HCT116 (cell line): Measurements from ENCODE around the gene GRIK4. TPM values are rescaled to one million over a fixed set of nuclear protein-coding genes. Genes with fewer than 3 reads are reported as not detected.

Source experiments
- ATAC-seq: fragments of 200-7000 bp; cut with Tn5 transposase; 2 replicates; pipeline ENCODE4 v1.9.1; 2020; ENCODE audit warnings: mild to moderate bottlenecking, moderate library complexity
- BruUV-seq: library from RNA; stranded (reverse); fragments of 400-500 nt; replicated peaks from 2 replicates; lab custom pipeline; 2021; lab: Mats Ljungman, UMichigan
- CTCF ChIA-PET: fragments of 300-600 bp; sonication (Branson Sonifier 250); formaldehyde crosslinking; loops from one replicate; lab custom pipeline; 2021; ENCODE audit warnings: antibody characterized with exemption; lab: Charles Lee
- POLR2A ChIA-PET: fragments of 300-600, 350-600 bp; sonication (Branson Sonifier 250); formaldehyde crosslinking; loops from one replicate; lab custom pipeline; 2021; ENCODE audit warnings: antibody characterized with exemption; lab: Charles Lee
- RAD21 ChIA-PET, 2 experiments: fragments of 300-600 bp; sonication (Branson Sonifier 250); formaldehyde crosslinking; loops; one replicate each; lab custom pipeline; 2023; ENCODE audit warnings: low total read pairs in 2 of 2; ENCODE audit not compliant: uncharacterized antibody in 2 of 2, unreplicated experiment in 2 of 2, low non-redundant PET in 1 of 2; lab: Charles Lee
- DNase-seq: peaks from one replicate; pipeline ENCODE4 v3.0.0-alpha.2; 2010; ENCODE audit warnings: low read depth, low spot score
- H2AFZ ChIP-seq: fragments of 200-600 bp; shearing (Covaris generic), sonication (generic); 2 replicates; pipeline ENCODE4 v1.6.1; 2017; ENCODE audit warnings: low read depth, mixed run types, mixed read lengths, antibody characterized with exemption, low read length; ENCODE audit not compliant: poor library complexity, severe bottlenecking
- H3K27ac ChIP-seq: 2 replicates; pipeline ENCODE4 v1.5.1; 2012; ENCODE audit warnings: low read depth, low read length
- H3K27me3 ChIP-seq: fragments of 200-600 bp; sonication (generic); 2 replicates; pipeline ENCODE4 v1.6.1; 2016; ENCODE audit warnings: mixed run types, low read length, mixed read lengths; ENCODE audit not compliant: insufficient read depth
- H3K36me3 ChIP-seq, 2 experiments: fragments of 200-500 bp in 1 of 2; fragments of 200-600 bp in 1 of 2; sonication (Bioruptor generic) in 1 of 2; sonication (generic) in 1 of 2; 2 replicates each; pipeline versions ENCODE4 v1.5.1 to v1.6.1; 2014 to 2016; ENCODE audit warnings: low read length in 2 of 2, inconsistent platforms in 1 of 2, mixed read lengths in 1 of 2, mixed run types in 1 of 2; ENCODE audit not compliant: insufficient read depth in 2 of 2, control insufficient read depth in 1 of 2
- H3K4me1 ChIP-seq, 2 experiments: fragments of 200-600 bp in 1 of 2; sonication (generic) in 1 of 2; 2 replicates each; pipeline versions ENCODE4 v1.5.1 to v1.6.1; 2012 to 2017; ENCODE audit warnings: low read length in 2 of 2, inconsistent platforms in 1 of 2, mild to moderate bottlenecking in 1 of 2, mixed read lengths in 1 of 2, mixed run types in 1 of 2, moderate library complexity in 1 of 2; ENCODE audit not compliant: insufficient read depth in 2 of 2, control insufficient read depth in 1 of 2
- H3K4me2 ChIP-seq: fragments of 200-600 bp; sonication (generic); 2 replicates; pipeline ENCODE4 v1.6.1; 2017; ENCODE audit warnings: mixed run types, low read length, mixed read lengths
- H3K4me3 ChIP-seq, 2 experiments: fragments of 200-600 bp in 1 of 2; sonication (generic) in 1 of 2; replicated peaks in 1 of 2; 2 replicates each; pipeline ENCODE4 v1.5.1; 2011 to 2016; ENCODE audit warnings: low read length in 2 of 2, control low read depth in 1 of 2, low read depth in 1 of 2, mild to moderate bottlenecking in 1 of 2, mixed read lengths in 1 of 2, mixed run types in 1 of 2
- H3K79me2 ChIP-seq: fragments of 200-600 bp; sonication (generic); 2 replicates; pipeline ENCODE4 v1.6.1; 2017; ENCODE audit warnings: mild to moderate bottlenecking, mixed run types, low read length, moderate library complexity, mixed read lengths; ENCODE audit not compliant: insufficient read depth
- H3K9ac ChIP-seq: fragments of 200-600 bp; sonication (generic); 2 replicates; pipeline ENCODE4 v1.6.1; 2016; ENCODE audit warnings: low read length, mixed read lengths
- H3K9me2 ChIP-seq: fragments of 200-600 bp; sonication (generic), shearing (Covaris generic); 2 replicates; pipeline ENCODE4 v1.6.1; 2017; ENCODE audit warnings: mixed run types, mild to moderate bottlenecking, moderate library complexity; ENCODE audit not compliant: insufficient read depth
- H3K9me3 ChIP-seq, 2 experiments: fragments of 200-500 bp in 1 of 2; fragments of 200-600 bp in 1 of 2; sonication (Bioruptor generic) in 1 of 2; sonication (generic) in 1 of 2; 2 replicates each; pipeline ENCODE4 v1.6.1; 2014 to 2017; ENCODE audit warnings: low read length in 2 of 2, mixed read lengths in 2 of 2, inconsistent platforms in 1 of 2, low read depth in 1 of 2, mild to moderate bottlenecking in 1 of 2, mixed run types in 1 of 2, moderate library complexity in 1 of 2; ENCODE audit not compliant: control insufficient read depth in 1 of 2, insufficient read depth in 1 of 2
- H4K20me1 ChIP-seq: fragments of 200-600 bp; sonication (generic), shearing (Covaris generic); 2 replicates; pipeline ENCODE4 v1.6.1; 2017; ENCODE audit warnings: mixed run types, mild to moderate bottlenecking, moderate library complexity; ENCODE audit not compliant: insufficient read depth
- CBX3 ChIP-seq: IDR thresholded peaks from 2 replicates; pipeline ENCODE4 v1.6.1; 2012; ENCODE audit warnings: low read depth
- CEBPB ChIP-seq: IDR thresholded peaks from 2 replicates; pipeline ENCODE4 v1.6.1; 2012; ENCODE audit warnings: low read depth
- EGR1 ChIP-seq: IDR thresholded peaks from 2 replicates; pipeline ENCODE4 v1.6.1; 2012; ENCODE audit warnings: low read depth
- ELF1 ChIP-seq: IDR thresholded peaks from 2 replicates; pipeline ENCODE4 v1.6.1; 2012; ENCODE audit warnings: low read depth, borderline replicate concordance
- EZH2 ChIP-seq: fragments of 200-600 bp; sonication (generic); IDR thresholded peaks from 2 replicates; pipeline ENCODE4 v1.6.1; 2017; ENCODE audit warnings: antibody characterized with exemption, mixed run types
- EZH2phosphoT487 ChIP-seq: fragments of 200-600 bp; IDR thresholded peaks from 2 replicates; pipeline ENCODE4 v1.6.1; 2018; ENCODE audit warnings: antibody characterized with exemption, borderline replicate concordance
- JUND ChIP-seq: IDR thresholded peaks from 2 replicates; pipeline ENCODE4 v1.6.1; 2012
- POLR2A ChIP-seq: IDR thresholded peaks from 2 replicates; pipeline ENCODE4 v1.7.0; 2011; ENCODE audit warnings: borderline replicate concordance; ENCODE audit not compliant: insufficient read depth, insufficient read length; ENCODE audit errors: extremely low read depth
- POLR2AphosphoS5 ChIP-seq: IDR thresholded peaks from 2 replicates; pipeline ENCODE4 v1.6.1; 2011; ENCODE audit warnings: mild to moderate bottlenecking, low read depth, low read length, moderate library complexity
- RAD21 ChIP-seq: IDR thresholded peaks from 2 replicates; pipeline ENCODE4 v1.6.1; 2012; ENCODE audit warnings: low read depth, mild to moderate bottlenecking
- SIN3A ChIP-seq: IDR thresholded peaks from 2 replicates; pipeline ENCODE4 v1.6.1; 2012; ENCODE audit warnings: low read depth
- SP1 ChIP-seq: IDR thresholded peaks from 2 replicates; pipeline ENCODE4 v1.6.1; 2012; ENCODE audit warnings: low read depth
- SRF ChIP-seq: IDR thresholded peaks from 2 replicates; pipeline ENCODE4 v1.6.1; 2012; ENCODE audit warnings: low read depth
- YY1 ChIP-seq: IDR thresholded peaks from 2 replicates; pipeline ENCODE4 v1.6.1; 2011; ENCODE audit warnings: low read length, low read depth, moderate library complexity, mild to moderate bottlenecking; ENCODE audit not compliant: insufficient replicate concordance; ENCODE audit errors: extremely low read depth
- ZFX ChIP-seq: fragments of 450-650 bp; IDR thresholded peaks from 2 replicates; pipeline ENCODE4 v1.6.1; 2017
- ZNF274 ChIP-seq: fragments of 200-500 bp; sonication (Bioruptor generic); IDR thresholded peaks from 2 replicates; pipeline ENCODE4 v1.6.1; 2014; ENCODE audit warnings: mild to moderate bottlenecking, low read depth, low read length, inconsistent platforms
- intact Hi-C: fragments of 100-400 bp; cut with micrococcal nuclease; formaldehyde crosslinking; loops from 2 replicates; pipeline ENCODE4 v1.10.0; 2022
- total RNA-seq: library from RNA; stranded (reverse); gene quantifications from one replicate; pipeline ENCODE4 v1.2.1, GENCODE V29; 2021; ENCODE audit not compliant: unreplicated experiment
- TF ChIP-seq, protein P1 (sequence below): IDR thresholded peaks from 2 replicates; pipeline ENCODE4 v1.6.1; 2012
- TF ChIP-seq, protein P2 (sequence below): IDR thresholded peaks from 2 replicates; pipeline ENCODE4 v1.6.1; 2012; ENCODE audit warnings: low read depth
- TF ChIP-seq, protein P3 (sequence below): IDR thresholded peaks from 2 replicates; pipeline ENCODE4 v1.6.1; 2012
- TF ChIP-seq, protein P4 (sequence below): IDR thresholded peaks from 2 replicates; pipeline ENCODE4 v1.6.1; 2011; ENCODE audit warnings: mild to moderate bottlenecking, low read length, moderate library complexity; ENCODE audit not compliant: insufficient replicate concordance; ENCODE audit errors: extremely low read depth

Gene GRIK4
- total RNA-seq, 1 experiment from 2014 or later = 0.52 TPM

DNA sequence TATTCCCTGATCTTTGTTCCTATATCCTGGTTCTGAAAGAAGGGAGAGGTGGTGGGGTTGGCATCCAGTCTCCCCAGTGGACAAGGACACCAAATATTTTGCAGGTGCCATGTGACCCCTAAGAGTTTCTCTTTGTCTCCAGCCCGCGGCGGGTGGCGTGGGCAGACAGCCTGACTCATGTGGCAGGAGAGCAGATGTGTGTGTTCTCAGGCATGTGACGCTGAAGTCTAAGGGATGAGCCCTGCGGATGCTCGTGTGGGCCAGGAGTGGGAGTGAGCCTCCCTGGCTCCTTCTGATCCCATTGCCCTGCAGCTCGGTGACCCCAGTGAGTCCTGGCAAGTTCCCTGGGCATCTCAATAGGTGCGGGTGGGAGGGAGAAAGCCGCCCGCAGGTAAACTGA lies 417.5 kb downstream of the GRIK4 start:
- Histone ChIP-seq H3K36me3 (no peaks in the 10 kb centered on the region), H4K20me1 (no peaks in the 10 kb centered on the region), H3K9ac (no peak overlapping the region), H3K27ac (no peak overlapping the region), H3K79me2 (no peaks in the 10 kb centered on the region), H3K4me2 (no peak overlapping the region), H3K4me3 (no peak overlapping the region), H2AFZ (no peak overlapping the region), H3K4me1 (peaks cover 2 to 8% of the 10 kb centered on the region in 2 experiments; a peak in 1 of 4 replicates), H3K9me3 (no peaks in the 10 kb centered on the region), H3K27me3 (no peaks in the 10 kb centered on the region), H3K9me2 (no peaks in the 10 kb centered on the region)
- CTCF ChIA-PET = interaction anchor here (0.8 to 3.2 kb wide), 6 partner anchors 11 to 418 kb away, joined by 3 to 13 read pairs (median 4); partner anchors contain the start of gene GRIK4
- intact Hi-C loops = loop anchor here (5.0 kb wide), 1 partner anchor 417 kb away; the partner anchor contains the start of gene GRIK4
- DNase-seq (no peak), ATAC-seq (no peak; the same call in 1 of the 2 replicates)
- no TSS peak for BruUV-seq
- no peak for TF ChIP-seq SP1
- TF ChIP-seq CEBPB = no peak
- TF ChIP-seq CBX3 = no peak
- TF ChIP-seq, protein P1, sequence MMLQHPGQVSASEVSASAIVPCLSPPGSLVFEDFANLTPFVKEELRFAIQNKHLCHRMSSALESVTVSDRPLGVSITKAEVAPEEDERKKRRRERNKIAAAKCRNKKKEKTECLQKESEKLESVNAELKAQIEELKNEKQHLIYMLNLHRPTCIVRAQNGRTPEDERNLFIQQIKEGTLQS = no peak
- no peak for TF ChIP-seq EZH2
- TF ChIP-seq EGR1 = no peak
- no peak for TF ChIP-seq ZFX
- no peak for TF ChIP-seq JUND
- no peak for TF ChIP-seq POLR2A
- no peak for TF ChIP-seq SIN3A
- TF ChIP-seq ELF1 = no peak
- TF ChIP-seq, protein P2, sequence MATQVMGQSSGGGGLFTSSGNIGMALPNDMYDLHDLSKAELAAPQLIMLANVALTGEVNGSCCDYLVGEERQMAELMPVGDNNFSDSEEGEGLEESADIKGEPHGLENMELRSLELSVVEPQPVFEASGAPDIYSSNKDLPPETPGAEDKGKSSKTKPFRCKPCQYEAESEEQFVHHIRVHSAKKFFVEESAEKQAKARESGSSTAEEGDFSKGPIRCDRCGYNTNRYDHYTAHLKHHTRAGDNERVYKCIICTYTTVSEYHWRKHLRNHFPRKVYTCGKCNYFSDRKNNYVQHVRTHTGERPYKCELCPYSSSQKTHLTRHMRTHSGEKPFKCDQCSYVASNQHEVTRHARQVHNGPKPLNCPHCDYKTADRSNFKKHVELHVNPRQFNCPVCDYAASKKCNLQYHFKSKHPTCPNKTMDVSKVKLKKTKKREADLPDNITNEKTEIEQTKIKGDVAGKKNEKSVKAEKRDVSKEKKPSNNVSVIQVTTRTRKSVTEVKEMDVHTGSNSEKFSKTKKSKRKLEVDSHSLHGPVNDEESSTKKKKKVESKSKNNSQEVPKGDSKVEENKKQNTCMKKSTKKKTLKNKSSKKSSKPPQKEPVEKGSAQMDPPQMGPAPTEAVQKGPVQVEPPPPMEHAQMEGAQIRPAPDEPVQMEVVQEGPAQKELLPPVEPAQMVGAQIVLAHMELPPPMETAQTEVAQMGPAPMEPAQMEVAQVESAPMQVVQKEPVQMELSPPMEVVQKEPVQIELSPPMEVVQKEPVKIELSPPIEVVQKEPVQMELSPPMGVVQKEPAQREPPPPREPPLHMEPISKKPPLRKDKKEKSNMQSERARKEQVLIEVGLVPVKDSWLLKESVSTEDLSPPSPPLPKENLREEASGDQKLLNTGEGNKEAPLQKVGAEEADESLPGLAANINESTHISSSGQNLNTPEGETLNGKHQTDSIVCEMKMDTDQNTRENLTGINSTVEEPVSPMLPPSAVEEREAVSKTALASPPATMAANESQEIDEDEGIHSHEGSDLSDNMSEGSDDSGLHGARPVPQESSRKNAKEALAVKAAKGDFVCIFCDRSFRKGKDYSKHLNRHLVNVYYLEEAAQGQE = no peak
- TF ChIP-seq, protein P3, sequence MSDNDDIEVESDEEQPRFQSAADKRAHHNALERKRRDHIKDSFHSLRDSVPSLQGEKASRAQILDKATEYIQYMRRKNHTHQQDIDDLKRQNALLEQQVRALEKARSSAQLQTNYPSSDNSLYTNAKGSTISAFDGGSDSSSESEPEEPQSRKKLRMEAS = no peak
- TF ChIP-seq SRF = no peak
- TF ChIP-seq ZNF274 = no peak
- TF ChIP-seq EZH2phosphoT487 = no peak
- TF ChIP-seq POLR2AphosphoS5 = no peak
- TF ChIP-seq YY1 = no peak
- TF ChIP-seq, protein P4, sequence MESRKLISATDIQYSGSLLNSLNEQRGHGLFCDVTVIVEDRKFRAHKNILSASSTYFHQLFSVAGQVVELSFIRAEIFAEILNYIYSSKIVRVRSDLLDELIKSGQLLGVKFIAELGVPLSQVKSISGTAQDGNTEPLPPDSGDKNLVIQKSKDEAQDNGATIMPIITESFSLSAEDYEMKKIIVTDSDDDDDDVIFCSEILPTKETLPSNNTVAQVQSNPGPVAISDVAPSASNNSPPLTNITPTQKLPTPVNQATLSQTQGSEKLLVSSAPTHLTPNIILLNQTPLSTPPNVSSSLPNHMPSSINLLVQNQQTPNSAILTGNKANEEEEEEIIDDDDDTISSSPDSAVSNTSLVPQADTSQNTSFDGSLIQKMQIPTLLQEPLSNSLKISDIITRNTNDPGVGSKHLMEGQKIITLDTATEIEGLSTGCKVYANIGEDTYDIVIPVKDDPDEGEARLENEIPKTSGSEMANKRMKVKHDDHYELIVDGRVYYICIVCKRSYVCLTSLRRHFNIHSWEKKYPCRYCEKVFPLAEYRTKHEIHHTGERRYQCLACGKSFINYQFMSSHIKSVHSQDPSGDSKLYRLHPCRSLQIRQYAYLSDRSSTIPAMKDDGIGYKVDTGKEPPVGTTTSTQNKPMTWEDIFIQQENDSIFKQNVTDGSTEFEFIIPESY = no peak
- no peak for TF ChIP-seq RAD21
- RAD21 ChIA-PET = no interaction called here
- POLR2A ChIA-PET = no interaction called here
